Activated T-helper 1 cell treated with anti-CD3 and anti-CD28 coated beads, Interleukin-2, amount 50 U/mL, for 16 hours (primary cell): Measurements from ENCODE around the gene HOXD11.

Experiments
- DNase-seq, 2 donors: peaks; one replicate each; pipeline ENCODE4 v3.0.0-alpha.2; 2020; ENCODE audit warnings: low read depth in 1 of 2, low spot score in 1 of 2

Gene HOXD11

GRCh38 chr2:176105078-176105729 lies 1.9 kb upstream of the HOXD11 start:
- DNase-seq, result no peak

DNA sequence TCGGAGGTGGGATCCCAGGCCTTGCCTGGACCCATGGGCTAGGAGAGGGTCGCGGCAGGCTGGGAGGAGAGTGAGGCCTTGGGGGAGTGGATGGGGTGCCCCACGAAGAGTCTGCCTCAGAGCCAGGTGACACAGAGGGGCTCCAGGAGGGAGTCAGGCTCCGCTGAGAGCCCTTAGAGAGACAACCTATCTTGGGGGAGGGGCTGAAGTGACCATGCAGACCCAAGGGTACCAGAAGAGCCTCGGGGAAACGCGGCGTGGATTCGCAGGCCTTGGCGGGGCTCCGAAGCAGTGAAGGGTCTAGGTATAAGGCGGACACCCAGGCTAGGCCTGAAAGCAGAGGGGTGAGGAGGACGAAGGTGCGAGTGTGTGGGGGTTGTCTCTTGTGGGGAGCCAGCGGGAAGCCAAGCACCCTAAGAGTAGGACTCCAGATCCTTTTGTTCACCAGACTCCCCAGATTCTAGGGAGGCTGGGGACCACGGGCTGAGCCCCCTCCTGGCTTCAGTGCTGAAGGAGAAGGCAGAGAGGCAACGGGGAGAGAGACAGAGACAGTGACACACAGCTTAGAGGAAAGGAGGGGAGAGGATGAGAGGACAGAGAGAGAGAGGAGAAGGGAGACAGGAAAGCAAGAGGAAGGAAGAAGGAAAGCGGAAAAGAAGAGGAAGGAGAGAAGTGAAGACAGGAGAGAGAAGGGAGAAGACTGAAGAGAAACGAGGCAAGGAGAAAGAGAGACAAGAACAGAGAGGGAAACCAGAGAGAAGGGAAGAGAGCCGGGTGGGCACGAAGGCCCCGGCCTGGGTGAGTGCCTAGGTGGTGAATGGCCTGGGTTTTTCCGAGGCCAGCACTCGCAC lies 1.1 kb upstream of the HOXD11 start:
- DNase-seq, result no peak

GRCh38 chr2:176107731-176108181 lies 676 bp downstream of the HOXD11 start:
- DNase-seq, result no peak

- no peak for DNase-seq
These were observed 2.3 kb downstream of the HOXD11 start for GRCh38 chr2:176109192-176109901.

DNA sequence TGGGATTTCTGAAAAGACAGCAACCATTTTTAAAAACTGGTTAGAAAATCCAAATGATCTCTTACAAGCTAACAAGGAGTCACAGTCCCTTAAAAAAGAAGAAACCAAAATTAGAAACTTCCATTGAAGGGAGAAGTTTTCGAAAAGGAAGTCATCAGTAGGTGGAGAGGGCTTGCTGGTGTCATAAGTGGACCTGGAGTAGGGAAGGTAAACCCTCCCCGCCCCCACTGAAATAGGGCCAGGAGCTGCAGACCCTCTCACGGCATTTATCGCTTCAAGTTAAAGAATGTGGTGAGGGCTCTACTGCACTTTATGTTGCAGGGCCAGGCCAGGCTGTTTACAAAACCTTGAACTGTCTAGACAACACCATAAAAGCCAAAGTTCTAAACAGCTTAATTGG lies 2.9 kb downstream of the HOXD11 start:
- no peak for DNase-seq

DNA sequence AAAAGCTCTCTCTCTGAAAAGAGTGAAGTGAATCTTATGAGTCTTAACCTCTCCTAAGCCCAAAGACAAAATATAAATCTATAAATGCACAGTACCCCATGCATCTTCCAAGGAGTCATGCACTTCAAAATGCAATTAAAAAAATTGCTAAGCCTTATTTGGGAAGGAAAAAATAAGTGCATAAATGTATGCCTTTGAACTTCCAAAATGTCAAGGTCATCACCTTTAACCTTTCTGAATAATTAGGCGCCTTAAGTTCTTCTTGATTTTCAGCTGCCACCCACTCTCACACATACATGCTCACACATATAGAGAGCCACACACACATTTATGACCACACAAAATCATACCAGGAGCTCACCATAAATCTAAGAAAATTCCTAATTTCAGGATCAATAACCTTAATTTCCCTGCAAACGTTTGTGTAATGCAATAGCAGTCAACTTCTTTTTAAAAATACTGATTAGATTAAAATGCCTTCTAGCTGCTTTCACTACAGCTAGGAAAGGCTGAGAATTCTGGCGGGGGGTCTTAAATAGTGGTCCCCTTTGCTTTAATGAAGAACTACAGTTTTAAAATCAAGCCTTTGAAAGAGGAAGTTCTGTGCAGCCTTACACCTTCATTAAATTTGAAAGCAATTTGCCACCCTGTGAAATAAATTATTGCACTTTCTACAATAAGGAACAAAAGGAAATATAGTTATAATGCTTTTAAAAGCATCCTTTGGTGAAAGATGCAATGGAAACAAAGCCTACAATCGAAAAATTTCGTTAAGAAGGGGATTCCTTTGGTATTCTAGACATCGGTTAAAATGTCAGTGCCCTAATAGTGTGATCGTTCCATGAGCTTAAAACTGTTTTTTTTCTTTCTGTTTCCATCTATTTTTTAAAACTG lies 3.6 kb downstream of the HOXD11 start:
- no peak for DNase-seq

DNA sequence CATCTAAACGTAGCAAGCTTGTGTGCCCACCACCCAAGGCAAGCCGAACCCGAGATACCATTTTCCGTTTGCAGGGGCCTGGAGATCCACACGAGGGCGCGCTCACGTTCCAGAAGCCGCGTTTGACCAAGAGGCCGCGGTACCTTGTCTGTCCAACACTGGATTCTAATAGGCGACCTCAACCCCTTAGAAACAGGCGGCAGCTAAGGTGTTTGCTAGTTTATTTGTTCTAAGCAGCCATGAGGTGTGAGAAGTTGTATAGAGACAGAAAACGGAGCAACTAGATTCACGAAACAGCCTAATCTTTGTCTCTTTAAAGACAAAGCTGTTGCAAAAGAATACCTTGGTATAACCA lies 4.2 kb downstream of the HOXD11 start:
- DNase-seq, result no peak

- DNase-seq, result no peak
These were observed 4.8 kb downstream of the HOXD11 start for GRCh38 chr2:176111846-176112374.

- no peak for DNase-seq
These were observed 5.6 kb downstream of the HOXD11 start for GRCh38 chr2:176112375-176113302.

DNA sequence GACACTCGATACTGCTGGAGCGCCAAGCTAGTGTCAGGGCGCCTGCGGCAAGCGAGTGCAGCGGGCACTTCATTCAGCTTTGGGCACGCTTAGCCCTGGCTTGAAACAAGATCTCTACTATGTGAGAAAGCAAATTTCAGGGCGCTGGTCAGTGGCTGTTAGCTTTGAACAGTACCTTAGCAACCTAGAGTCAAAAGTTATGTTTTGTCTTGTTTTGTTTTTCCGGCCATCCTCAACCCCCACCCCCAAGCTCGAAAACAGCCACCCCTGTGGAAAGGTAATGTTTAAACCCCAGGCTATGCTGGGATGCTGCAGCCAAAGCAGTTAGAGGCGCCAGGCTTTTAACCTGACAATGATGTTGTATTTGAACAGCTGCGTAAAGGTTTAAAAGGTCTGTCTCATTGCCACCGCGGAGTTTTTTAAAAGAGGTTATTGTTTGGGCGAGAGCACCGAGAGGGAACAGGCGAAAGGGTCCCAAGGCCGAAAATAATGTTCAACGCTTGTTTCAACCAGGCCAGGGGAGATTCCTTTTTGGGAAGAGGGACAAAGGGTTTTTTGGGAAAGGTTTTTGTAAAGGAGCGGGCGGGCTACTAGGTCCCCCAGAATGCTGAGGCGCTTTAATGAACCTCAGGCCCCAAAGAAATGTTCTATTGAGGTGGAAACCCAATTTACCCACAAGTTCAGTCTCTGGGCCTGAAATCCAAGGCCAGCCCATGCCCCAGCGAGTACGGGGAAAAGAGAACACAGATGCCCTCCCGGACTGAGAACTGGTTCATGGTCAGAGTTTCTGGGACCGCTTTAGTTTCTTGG lies 7.2 kb downstream of the HOXD11 start:
- DNase-seq, result no peak

- no peak for DNase-seq
These were observed 8.0 kb downstream of the HOXD11 start for GRCh38 chr2:176114930-176115625.

DNA sequence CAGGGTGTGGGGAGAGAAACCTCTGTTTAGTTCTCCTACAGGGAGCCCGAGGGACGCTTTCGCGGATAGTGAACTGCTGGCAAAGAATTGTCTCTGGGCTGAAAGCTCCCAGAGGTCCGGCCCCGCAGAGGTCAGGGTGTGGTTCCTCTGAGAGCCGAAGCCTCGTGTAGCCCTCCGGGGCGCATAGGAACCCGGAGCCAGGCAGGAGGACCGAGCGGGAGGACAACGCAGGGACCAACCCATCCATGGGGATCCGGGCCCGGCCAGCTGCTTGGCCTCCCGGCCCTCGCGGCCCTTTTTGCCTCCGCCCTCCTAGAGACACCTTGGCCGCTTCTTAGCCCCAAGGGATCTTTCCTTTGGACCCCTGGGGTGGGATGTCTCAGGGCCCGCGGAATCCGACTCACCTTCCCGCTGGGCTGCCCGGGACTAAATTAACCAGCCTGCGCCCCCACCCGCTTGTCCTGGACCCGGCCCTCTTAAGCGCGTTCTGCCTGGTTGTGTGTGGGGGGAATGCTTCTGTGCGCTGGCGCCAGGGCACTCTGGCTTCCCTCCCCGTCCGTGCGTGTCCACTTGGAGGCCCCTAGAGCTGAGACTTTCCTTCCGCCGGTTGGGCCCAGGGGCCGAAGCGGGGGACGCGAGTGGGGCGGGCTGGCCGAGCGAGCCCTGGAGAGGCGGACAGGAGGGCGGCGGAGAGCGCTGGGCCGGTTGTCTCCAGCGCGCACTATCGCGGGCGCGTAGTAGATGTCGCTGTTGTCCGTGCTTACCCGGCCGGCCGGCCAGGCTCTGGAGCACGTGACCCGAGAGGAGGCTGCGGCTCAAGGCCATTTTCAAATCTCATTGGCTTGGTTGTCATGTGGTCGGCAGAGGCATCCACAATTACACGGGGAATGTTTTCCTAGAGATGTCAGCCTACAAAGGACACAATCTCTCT lies 9.1 kb downstream of the HOXD11 start, which contains the start of gene HOXD10:
Gene HOXD10 (plus strand): TSS at position 896 of the 931 bp plus-strand sequence. CDS start 56 bp downstream, outside the sequence.
- no peak for DNase-seq

GRCh38 chr2:176117162-176117822 lies 10.2 kb downstream of the HOXD11 start:
- no peak for DNase-seq

DNA sequence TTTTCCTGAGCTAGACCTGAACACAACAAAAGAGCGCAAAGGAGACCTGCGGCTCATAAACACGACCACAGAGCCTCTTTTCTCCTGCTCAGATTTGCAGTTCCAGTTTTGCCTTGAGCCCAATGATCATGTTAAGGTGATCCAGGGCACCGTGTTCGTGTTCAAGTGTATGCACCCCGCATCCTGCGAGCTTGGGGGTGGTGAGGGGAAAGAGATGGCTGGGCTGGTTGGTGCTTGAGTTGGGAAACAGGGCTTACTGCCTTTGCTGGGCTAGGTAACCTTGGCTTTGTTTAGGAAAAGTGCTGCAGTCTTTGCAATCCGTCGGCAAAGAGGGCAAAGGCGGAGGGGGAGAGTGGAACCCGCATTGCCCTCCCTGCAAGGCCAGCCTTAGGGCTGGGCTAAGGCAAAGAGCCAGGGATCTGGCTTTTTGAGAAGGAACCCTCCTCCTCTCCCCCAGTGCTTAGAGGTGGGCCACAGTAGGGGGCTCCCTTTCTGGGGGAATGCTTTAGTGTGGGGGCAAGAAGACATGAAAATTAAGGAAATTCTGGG lies 10.8 kb downstream of the HOXD11 start:
- DNase-seq, result no peak

GRCh38 chr2:176118601-176119339 lies 11.7 kb downstream of the HOXD11 start:
- no peak for DNase-seq
